Esophagus muscularis mucosa (tissue), 4 donors: ENCODE results near the gene SOWAHA. TPM values are rescaled to one million over a fixed set of nuclear protein-coding genes. Genes with fewer than 3 reads are reported as not detected.

ENCODE experiments used
- DNase-seq: peaks from one replicate; pipeline ENCODE4 v3.0.0-alpha.2; 2017; ENCODE audit errors: extremely low spot score
- H3K27ac ChIP-seq, 4 donors: fragments of 200-600 bp; sonication (generic); replicated peaks in 1 of 4; 1 replicate in 3 of 4; 2 replicates in 1 of 4; pipeline ENCODE4 v1.5.1; 2016 to 2019; ENCODE audit warnings: mild to moderate bottlenecking in 1 of 4
- H3K27me3 ChIP-seq, 4 donors: fragments of 200-600 bp; sonication (generic); one replicate each; pipeline versions ENCODE4 v1.5.1 to v1.6.0; 2016 to 2019
- H3K36me3 ChIP-seq, 4 donors: fragments of 200-600 bp; sonication (generic); one replicate each; pipeline ENCODE4 v1.5.1; 2016 to 2019
- H3K4me1 ChIP-seq, 4 donors: fragments of 200-600 bp; sonication (generic); one replicate each; pipeline ENCODE4 v1.5.1; 2016 to 2019
- H3K4me3 ChIP-seq, 4 donors: fragments of 200-600 bp; sonication (generic); 1 replicate in 2 of 4; 2 replicates in 2 of 4; pipeline ENCODE4 v1.5.1; 2016 to 2019; ENCODE audit warnings: mild to moderate bottlenecking in 4 of 4, moderate library complexity in 1 of 4
- H3K9me3 ChIP-seq, 4 donors: fragments of 200-600 bp; sonication (generic); 1 replicate in 3 of 4; 2 replicates in 1 of 4; pipeline ENCODE4 v1.5.1; 2016 to 2019
- CTCF ChIP-seq, 3 experiments: fragments of 200-600 bp in 2 of 3; fragments of 450-650 bp in 1 of 3; sonication (generic) in 2 of 3; IDR thresholded peaks; one replicate each; pipeline ENCODE4 v1.5.1; 2017 to 2019; ENCODE audit warnings: antibody characterized with exemption in 3 of 3, mild to moderate bottlenecking in 2 of 3, moderate library complexity in 1 of 3
- EP300 ChIP-seq: sonication (generic); formaldehyde crosslinking; IDR thresholded peaks from one replicate; pipeline ENCODE4 v1.6.1; 2017; ENCODE audit warnings: antibody characterized with exemption
- POLR2A ChIP-seq: fragments of 450-650 bp; IDR thresholded peaks from one replicate; pipeline ENCODE4 v1.6.1; 2017; ENCODE audit warnings: antibody characterized with exemption, moderate library complexity, mild to moderate bottlenecking, low read depth
- POLR2AphosphoS5 ChIP-seq, 2 donors: sonication (generic); formaldehyde crosslinking; IDR thresholded peaks; one replicate each; pipeline ENCODE4 v1.6.1; 2017; ENCODE audit warnings: antibody characterized with exemption in 2 of 2
- WGBS: methylation state at CpG from one replicate; pipeline ENCODE4 v1.1.5; 2018; 5-methylcytosine and 5-hydroxymethylcytosine counted together
- intact Hi-C: fragments of 100-400 bp; cut with DNase I; formaldehyde crosslinking; loops from one replicate; pipeline ENCODE4 v1.15.1; 2023
- total RNA-seq, 4 donors: library from RNA; depleted of rRNA; stranded (reverse); fragments of >200 nt; gene quantifications; one replicate each; pipeline versions ENCODE4 v1.1.0 to v1.2.1, GENCODE V29; 2016

The SOWAHA gene
- total RNA-seq, 4 donors from 2014 or later = 0.06 to 0.83 (median 0.15) TPM

- TF ChIP-seq POLR2A = no peak
- TF ChIP-seq POLR2AphosphoS5 (IDR thresholded peaks at IDR 0.05) = no peak
- TF ChIP-seq EP300 = no peak
- TF ChIP-seq CTCF (IDR thresholded peaks at IDR 0.05) = no peak
- peaks cover 14 to 28% (median 25%) of the 10 kb centered on the region in 4 donors for H3K4me1 ChIP-seq
- no peaks in the 10 kb centered on the region for H3K36me3 ChIP-seq
- no peak for DNase-seq
- H3K9me3 ChIP-seq = no peaks in the 10 kb centered on the region
- H3K27me3 ChIP-seq = peaks cover 0 to 64% (median 34%) of the 10 kb centered on the region in 4 donors
- intact Hi-C loops = loop anchor here (10.0 kb wide), 1 partner anchor 60 kb away; no protein-coding TSS in a partner anchor
- no peak overlapping the region for H3K27ac ChIP-seq
- H3K4me3 ChIP-seq = peak overlapping the region; percentile 47 to 55 (median 48)
- 82% methylated on average over 38 of the region's 81 CpGs for WGBS
Observed at GRCh38 chr5:132814503-132815294, 1.6 kb downstream of the SOWAHA start.

- H3K36me3 ChIP-seq = no peaks in the 10 kb centered on the region
- no peak overlapping the region for H3K4me3 ChIP-seq
- H3K27ac ChIP-seq = no peak overlapping the region
- 88% methylated on average over 1 of the region's 1 CpG for whole genome bisulfite sequencing
- DNase-seq = no peak
- H3K4me1 ChIP-seq = peaks cover 14 to 35% (median 33%) of the 10 kb centered on the region in 4 donors
- peaks cover 0 to 60% (median 35%) of the 10 kb centered on the region in 4 donors for H3K27me3 ChIP-seq
- intact Hi-C loops = loop anchor here (10.0 kb wide), 1 partner anchor 61 kb away; no protein-coding TSS in a partner anchor
- TF ChIP-seq CTCF (IDR thresholded peaks at IDR 0.05) (no peak), EP300 (no peak), POLR2AphosphoS5 (IDR thresholded peaks at IDR 0.05) (no peak), POLR2A (no peak)
- no peaks in the 10 kb centered on the region for H3K9me3 ChIP-seq
Observed at GRCh38 chr5:132815454-132815853, 2.4 kb downstream of the SOWAHA start.

- no peak for DNase-seq
- H3K9me3 ChIP-seq = no peaks in the 10 kb centered on the region
- H3K27ac ChIP-seq = no peak overlapping the region
- no peak overlapping the region for H3K4me3 ChIP-seq
- WGBS = 94% methylated on average over 2 of the region's 2 CpGs
- H3K4me1 ChIP-seq = peaks cover 14 to 35% (median 33%) of the 10 kb centered on the region in 4 donors
- peaks cover 0 to 54% (median 35%) of the 10 kb centered on the region in 4 donors for H3K27me3 ChIP-seq
- TF ChIP-seq EP300 (no peak), POLR2AphosphoS5 (IDR thresholded peaks at IDR 0.05) (no peak), POLR2A (no peak), CTCF (IDR thresholded peaks at IDR 0.05) (no peak)
- intact Hi-C loops = loop anchor here (10.0 kb wide), 1 partner anchor 61 kb away; no protein-coding TSS in a partner anchor
- no peaks in the 10 kb centered on the region for H3K36me3 ChIP-seq
Observed at GRCh38 chr5:132816083-132816482, 3.0 kb downstream of the SOWAHA start.

- Histone ChIP-seq H3K9me3 (no peaks in the 10 kb centered on the region), H3K4me1 (peaks cover 14 to 35% (median 33%) of the 10 kb centered on the region in 4 donors), H3K36me3 (no peaks in the 10 kb centered on the region), H3K27ac (no peak overlapping the region), H3K27me3 (peaks cover 0 to 49% (median 34%) of the 10 kb centered on the region in 4 donors), H3K4me3 (no peak overlapping the region)
- intact Hi-C loops = loop anchor here (10.0 kb wide), 1 partner anchor 62 kb away; no protein-coding TSS in a partner anchor
- TF ChIP-seq CTCF (IDR thresholded peaks at IDR 0.05) = no peak
- no peak for TF ChIP-seq POLR2AphosphoS5 (IDR thresholded peaks at IDR 0.05)
- no peak for TF ChIP-seq EP300
- no peak for TF ChIP-seq POLR2A
- no peak for DNase-seq
Observed at GRCh38 chr5:132816554-132816953, 3.5 kb downstream of the SOWAHA start.
